BE2C (cell line): ENCODE results near the gene ZC3HAV1.

ENCODE experiments used
- DNase-seq: peaks from one replicate; pipeline ENCODE4 v3.0.0-alpha.2; 2020
- H3K27me3 ChIP-seq: fragments of 250-450 bp; sonication (Bioruptor Pico); 2 replicates; pipeline ENCODE4 v1.5.1; 2020; ENCODE audit warnings: mild to moderate bottlenecking
- H3K36me3 ChIP-seq: fragments of 250-450 bp; sonication (Bioruptor Pico); 2 replicates; pipeline ENCODE4 v1.5.1; 2020; ENCODE audit warnings: mild to moderate bottlenecking
- H3K4me1 ChIP-seq: fragments of 250-450 bp; sonication (Bioruptor Pico); 2 replicates; pipeline ENCODE4 v1.5.1; 2020
- H3K4me3 ChIP-seq: 2 replicates; pipeline ENCODE4 v1.5.1; 2011; ENCODE audit warnings: low read depth, low read length
- H3K9me3 ChIP-seq: fragments of 250-450 bp; sonication (Bioruptor Pico); 2 replicates; pipeline ENCODE4 v1.5.1; 2020
- CTCF ChIP-seq: IDR thresholded peaks from 2 replicates; pipeline ENCODE4 v1.5.1; 2012; ENCODE audit warnings: mild to moderate bottlenecking, low read depth, low read length

Gene ZC3HAV1

GRCh38 chr7:139066315-139066714 is 43.2 kb downstream of the ZC3HAV1 start:
- Histone ChIP-seq H3K4me1 (no peaks in the 10 kb centered on the region), H3K36me3 (peaks cover 31% of the 10 kb centered on the region), H3K27me3 (no peaks in the 10 kb centered on the region), H3K4me3 (no peak overlapping the region), H3K9me3 (no peaks in the 10 kb centered on the region)
- no peak for TF ChIP-seq CTCF
- DNase-seq, result no peak

- Histone ChIP-seq H3K27me3 (no peaks in the 10 kb centered on the region), H3K4me3 (no peak overlapping the region), H3K9me3 (no peaks in the 10 kb centered on the region), H3K36me3 (peaks cover 35% of the 10 kb centered on the region), H3K4me1 (no peaks in the 10 kb centered on the region)
- no peak for TF ChIP-seq CTCF
- no peak for DNase-seq
These were observed 44.2 kb downstream of the ZC3HAV1 start for GRCh38 chr7:139065323-139065722.

DNA sequence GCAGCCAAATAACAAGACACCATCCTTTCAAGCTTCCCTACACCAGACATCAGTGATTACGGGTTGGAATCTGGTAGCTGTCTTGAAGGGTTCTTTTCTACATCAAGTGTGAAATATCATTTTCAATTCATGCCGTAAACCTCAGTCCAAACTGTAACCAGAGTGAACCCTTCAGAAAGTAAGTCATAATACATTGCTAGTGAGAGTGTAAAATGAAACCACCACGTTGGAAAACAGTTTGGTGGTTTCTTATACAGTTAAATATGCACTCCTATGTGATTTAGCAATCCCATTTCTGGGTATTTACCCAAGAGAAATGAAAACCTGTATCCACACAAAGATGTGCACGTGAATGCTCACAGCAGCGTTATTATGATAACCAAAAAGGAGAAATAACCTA is 48.1 kb downstream of the ZC3HAV1 start:
- no peak for DNase-seq
- no peaks in the 10 kb centered on the region for H3K9me3 ChIP-seq
- H3K4me3 ChIP-seq, result no peak overlapping the region
- no peak for TF ChIP-seq CTCF
- peaks cover 26% of the 10 kb centered on the region for H3K36me3 ChIP-seq
- no peaks in the 10 kb centered on the region for H3K27me3 ChIP-seq
- no peaks in the 10 kb centered on the region for H3K4me1 ChIP-seq

- no peak for TF ChIP-seq CTCF
- Histone ChIP-seq H3K4me3 (no peak overlapping the region), H3K36me3 (peaks cover 24% of the 10 kb centered on the region), H3K4me1 (no peaks in the 10 kb centered on the region), H3K9me3 (no peaks in the 10 kb centered on the region), H3K27me3 (no peaks in the 10 kb centered on the region)
- no peak for DNase-seq
These were observed 48.8 kb downstream of the ZC3HAV1 start for GRCh38 chr7:139060695-139061237.

DNA sequence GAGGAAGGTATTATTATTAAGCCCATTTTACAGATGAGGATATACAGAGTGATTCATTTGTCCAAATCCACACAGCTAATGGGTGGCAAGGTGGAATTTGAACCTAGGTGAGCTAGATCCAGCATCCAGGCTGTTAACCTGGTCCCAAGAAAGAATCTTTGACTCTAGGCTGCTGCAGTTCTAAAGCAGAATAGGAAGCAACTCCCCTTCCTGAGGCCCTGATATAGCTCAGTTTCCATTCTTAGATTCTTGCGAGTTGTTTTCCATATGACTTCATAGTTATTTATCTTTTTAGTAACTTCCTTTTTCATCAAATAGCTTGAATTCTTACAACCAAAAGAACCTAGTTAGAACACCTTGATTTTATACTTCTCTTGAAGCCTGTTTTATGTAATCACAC is 49.6 kb downstream of the ZC3HAV1 start:
- Histone ChIP-seq H3K4me3 (no peak overlapping the region), H3K36me3 (peaks cover 24% of the 10 kb centered on the region), H3K9me3 (no peaks in the 10 kb centered on the region), H3K4me1 (no peaks in the 10 kb centered on the region), H3K27me3 (no peaks in the 10 kb centered on the region)
- no peak for DNase-seq
- no peak for TF ChIP-seq CTCF

- no peaks in the 10 kb centered on the region for H3K9me3 ChIP-seq
- H3K4me3 ChIP-seq, result no peak overlapping the region
- H3K36me3 ChIP-seq, result peaks cover 23% of the 10 kb centered on the region
- H3K27me3 ChIP-seq, result no peaks in the 10 kb centered on the region
- no peak for TF ChIP-seq CTCF
- H3K4me1 ChIP-seq, result peaks cover 8% of the 10 kb centered on the region
- no peak for DNase-seq
These were observed 50.6 kb downstream of the ZC3HAV1 start for GRCh38 chr7:139058943-139059342.
